Stromal cell of bone marrow (primary cell): ENCODE results near the gene MYL6.
"Not testable (repeated sequence)": the region's sequence is repeated elsewhere in the genome, so short reads cannot be mapped to it uniquely, and the experiment has no call there.

Source experiments
- DNase-seq: peaks from one replicate; pipeline ENCODE4 v3.0.0-alpha.2; 2012; ENCODE audit warnings: low read depth

The MYL6 gene

GRCh38 chr12:56158029-56158925 lies at the start of gene MYL6:
MYL6 (plus strand) TSS chr12:56158359; CDS start chr12:56158402, 43 bp downstream.
- peak; percentile 97 for DNase-seq

GRCh38 chr12:56110571-56110970 lies 47.6 kb upstream of the MYL6 start:
- DNase-seq, result no peak

GRCh38 chr12:56114084-56114483 lies 44.1 kb upstream of the MYL6 start:
- DNase-seq, result no peak

- no peak for DNase-seq
Observed at GRCh38 chr12:56115329-56115728, 42.8 kb upstream of the MYL6 start.

GRCh38 chr12:56116267-56117081 lies 41.7 kb upstream of the MYL6 start, which contains the start of gene RPL41:
RPL41 (plus strand) TSS chr12:56116633.
- DNase-seq, result peak; percentile 89

- DNase-seq, result not testable (repeated sequence)
Observed at GRCh38 chr12:56117082-56117706, 41.0 kb upstream of the MYL6 start.

- peak; percentile 98 for DNase-seq
Observed at GRCh38 chr12:56117778-56118687, 40.1 kb upstream of the MYL6 start, which contains the start of gene ZC3H10. ZC3H10 (plus strand) TSS chr12:56118266; CDS start chr12:56120563, 2,297 bp downstream.

- no peak for DNase-seq
Observed at GRCh38 chr12:56118688-56119357, 39.3 kb upstream of the MYL6 start.

GRCh38 chr12:56119361-56119796 lies 38.8 kb upstream of the MYL6 start:
- DNase-seq, result peak; percentile 76

GRCh38 chr12:56120158-56120846 lies 37.9 kb upstream of the MYL6 start:
- no peak for DNase-seq

- no peak for DNase-seq
Observed at GRCh38 chr12:56121204-56121870, 36.8 kb upstream of the MYL6 start.

GRCh38 chr12:56122637-56123036 lies 35.5 kb upstream of the MYL6 start:
- no peak for DNase-seq

GRCh38 chr12:56124133-56124532 lies 34.0 kb upstream of the MYL6 start:
- DNase-seq, result no peak

GRCh38 chr12:56126732-56127239 lies 31.4 kb upstream of the MYL6 start:
- DNase-seq, result no peak

- DNase-seq, result no peak
Observed at GRCh38 chr12:56127485-56127887, 30.7 kb upstream of the MYL6 start.

- peak; percentile 100 for DNase-seq
Observed at GRCh38 chr12:56127888-56128669, 30.1 kb upstream of the MYL6 start, which contains the start of gene ESYT1. ESYT1 (plus strand) TSS chr12:56128267; CDS start chr12:56128320, 53 bp downstream.

GRCh38 chr12:56128670-56129205 lies 29.4 kb upstream of the MYL6 start:
- no peak for DNase-seq
